Measurements from ENCODE around the gene THOC7.
A peak's percentile ranks its signal among the peaks of the same experiment; 100 is the strongest.

Gene THOC7

DNA sequence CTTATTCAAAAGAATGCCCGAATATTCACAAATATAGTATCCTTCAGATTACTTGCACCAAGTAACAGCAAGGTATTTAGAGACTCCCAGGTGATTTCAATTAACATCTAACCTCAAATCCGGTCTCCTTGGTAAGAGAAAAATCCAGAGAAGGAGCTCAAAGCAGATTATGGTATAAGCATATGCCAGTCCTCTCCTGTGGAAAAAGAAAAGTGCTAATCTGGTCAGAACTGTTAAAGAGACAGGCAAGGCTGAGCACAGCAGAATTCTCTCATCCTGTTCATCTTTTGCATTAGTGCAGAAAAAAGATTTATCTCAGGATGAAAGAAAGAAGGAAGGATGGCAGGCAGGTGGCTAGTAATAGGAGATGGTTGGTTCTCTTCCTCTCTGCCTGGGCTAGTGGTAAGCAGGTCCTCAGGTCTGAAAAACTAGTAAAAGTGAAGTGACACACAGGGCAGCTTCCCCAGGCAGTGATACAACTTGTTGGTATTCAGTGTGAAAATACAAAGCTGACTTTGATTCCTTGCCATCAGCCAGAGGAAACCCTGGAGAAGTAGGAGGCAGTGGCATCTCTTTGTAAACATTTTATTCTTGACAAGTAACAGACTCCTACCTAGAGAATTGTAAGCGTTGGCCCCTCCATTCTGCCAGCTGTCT is 14.3 kb upstream of the THOC7 start:
- DNase-seq = no peak

- DNase-seq = no peak
These were observed 12.7 kb upstream of the THOC7 start for GRCh38 chr3:63876260-63876659.

- DNase-seq = no peak
These were observed 11.9 kb upstream of the THOC7 start for GRCh38 chr3:63875510-63875909.

DNA sequence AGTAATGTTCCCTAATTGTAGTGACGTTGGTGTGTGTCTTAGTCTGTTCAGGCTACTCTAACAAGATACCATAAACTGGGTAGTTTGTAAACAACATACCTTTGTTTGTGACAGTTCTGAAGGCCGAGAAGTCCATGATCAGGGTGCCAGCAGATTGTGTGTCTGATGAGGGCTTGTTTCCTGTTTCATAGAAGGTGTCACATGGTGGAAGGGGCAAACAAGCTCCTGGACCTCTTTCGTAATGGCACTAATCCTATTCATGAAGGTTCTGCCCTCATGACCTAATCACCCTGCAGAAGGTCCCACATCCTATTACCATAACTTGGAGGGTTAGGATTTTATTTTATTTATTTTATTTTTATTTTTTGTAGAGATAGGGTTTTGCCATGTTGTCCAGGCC is 11.2 kb upstream of the THOC7 start:
- no peak for DNase-seq

DNA sequence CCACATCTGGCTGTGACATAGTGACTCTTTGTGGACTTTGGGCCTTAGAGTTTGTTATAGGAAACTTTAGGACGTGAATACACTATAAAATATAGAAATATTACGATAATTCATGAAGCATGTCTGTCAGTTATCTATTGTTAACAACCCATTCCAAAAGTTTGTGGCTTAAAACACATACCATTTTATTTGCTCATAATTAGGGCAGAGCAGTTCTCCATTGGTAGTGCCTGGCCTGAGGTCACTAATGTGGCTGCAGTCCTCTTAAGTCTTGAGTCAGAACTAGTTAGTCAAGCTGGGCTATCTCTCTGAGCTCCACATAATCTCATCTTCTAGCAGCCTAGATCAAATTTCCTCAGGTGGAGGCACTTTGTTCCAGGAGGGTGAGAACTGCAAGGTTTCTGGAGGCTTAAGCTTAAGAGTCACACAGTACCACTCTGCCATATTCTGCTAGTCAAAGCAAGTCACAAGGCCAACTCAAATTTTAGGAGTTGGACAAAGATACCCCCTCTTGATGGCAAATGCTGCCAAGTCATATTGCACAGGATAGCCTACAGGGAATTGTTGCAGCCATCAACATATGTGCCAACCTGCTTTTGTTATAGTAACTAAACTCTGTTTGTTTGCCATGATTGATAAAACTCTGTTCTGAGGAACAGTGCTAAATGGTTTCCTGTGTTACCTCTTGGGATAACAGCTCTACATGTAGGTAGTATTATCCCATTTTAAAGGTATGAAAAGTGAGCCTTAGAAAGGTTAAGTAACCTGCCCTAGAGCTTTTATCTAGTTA is 8.7 kb upstream of the THOC7 start:
- DNase-seq = no peak

DNA sequence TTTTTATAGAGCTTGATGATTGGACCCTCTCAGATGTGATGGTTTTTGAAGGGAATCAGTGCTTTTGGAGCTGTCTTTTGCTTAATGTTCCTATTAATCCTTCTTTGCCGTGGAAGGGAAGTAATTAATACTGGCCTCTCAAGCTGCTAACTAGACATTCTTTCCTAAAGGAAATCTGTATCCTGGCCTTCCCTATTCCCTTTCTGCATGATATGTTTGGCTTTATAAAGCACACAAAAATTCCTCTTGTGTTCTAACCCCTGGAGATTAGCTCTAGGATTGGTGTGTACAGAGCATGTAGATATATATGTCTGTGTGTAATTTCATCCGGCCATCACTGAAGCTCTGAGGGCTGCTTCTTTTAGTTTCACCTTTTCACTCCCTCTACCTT is 7.0 kb upstream of the THOC7 start:
- DNase-seq = no peak

- DNase-seq = no peak
These were observed 6.5 kb upstream of the THOC7 start for GRCh38 chr3:63869940-63870614.

GRCh38 chr3:63867225-63867624 is 3.6 kb upstream of the THOC7 start:
- no peak for DNase-seq

- DNase-seq = no peak
These were observed 1.3 kb upstream of the THOC7 start for GRCh38 chr3:63864965-63865327.

DNA sequence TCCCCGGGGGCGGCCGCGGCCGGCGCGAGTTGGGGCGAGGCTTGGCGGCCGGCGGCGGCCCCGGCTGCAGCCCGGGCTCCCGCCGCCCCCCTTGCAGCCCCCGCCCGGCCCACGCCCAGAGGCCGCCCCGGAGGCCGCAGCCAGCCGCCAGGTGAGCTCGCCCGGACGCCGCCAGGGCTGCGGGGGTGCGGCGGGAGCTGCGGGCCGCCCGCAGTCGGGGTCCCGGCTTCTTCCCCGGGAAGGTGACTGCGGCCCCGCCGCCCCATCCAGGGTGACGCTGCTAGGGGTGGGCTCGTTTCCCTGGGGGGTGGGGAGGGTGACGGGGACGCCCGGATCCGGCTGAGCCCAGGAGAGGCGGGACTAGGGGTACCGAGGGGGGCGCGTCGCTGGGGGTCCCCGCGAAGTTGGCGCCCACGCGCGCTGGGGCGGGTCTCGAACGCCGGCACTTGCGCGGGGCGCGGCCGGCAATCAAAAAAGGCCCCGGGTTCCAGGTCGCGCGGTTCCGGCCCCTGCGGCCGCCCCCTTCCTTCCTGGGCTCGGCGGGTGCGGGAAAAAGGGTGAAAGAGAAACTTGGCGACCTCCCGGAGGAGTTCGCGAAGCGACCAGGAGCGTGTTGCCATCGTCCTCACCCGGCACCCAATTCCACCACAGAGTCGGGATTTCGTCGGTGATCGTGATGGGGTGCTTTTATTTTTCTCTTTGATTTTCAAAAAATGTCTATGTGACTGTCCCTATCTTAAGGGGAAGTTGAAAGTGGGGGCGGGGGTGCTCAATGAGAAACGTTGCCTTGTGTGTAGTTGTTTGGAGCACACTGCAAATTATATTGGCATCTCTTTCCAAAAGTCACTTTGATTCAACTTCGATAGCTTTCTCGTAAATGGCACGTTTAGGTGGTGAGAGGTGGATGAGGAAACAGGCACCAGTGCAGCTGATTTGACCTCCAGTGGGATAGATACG is 681 bp upstream of the THOC7 start:
- peak in 1 of 2 donors; percentile 30 for DNase-seq

GRCh38 chr3:63862804-63863149 is 828 bp downstream of the THOC7 start:
- no peak for DNase-seq

- no peak for DNase-seq
These were observed 2.3 kb downstream of the THOC7 start for GRCh38 chr3:63861306-63861705.

DNA sequence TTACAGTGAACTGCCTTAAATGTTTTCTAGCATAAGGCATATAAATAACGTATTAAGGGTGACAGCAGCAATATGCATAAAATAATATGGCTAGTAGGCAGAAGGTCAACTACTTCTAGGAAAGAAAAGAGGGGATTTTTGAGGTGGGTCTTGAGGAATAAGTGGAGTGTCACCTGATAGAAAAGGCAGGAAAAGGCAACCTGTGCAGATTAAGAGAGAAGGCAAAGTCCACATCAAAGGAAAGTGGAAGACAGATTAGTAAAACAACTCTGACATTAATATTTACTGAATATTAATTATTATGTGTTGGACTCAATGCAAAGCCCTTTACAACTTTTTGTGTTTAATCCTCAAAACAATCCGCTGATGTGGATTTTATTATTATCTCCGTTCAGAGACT is 2.8 kb downstream of the THOC7 start:
- no peak for DNase-seq

- no peak for DNase-seq
These were observed 6.3 kb downstream of the THOC7 start for GRCh38 chr3:63857311-63857710.

DNA sequence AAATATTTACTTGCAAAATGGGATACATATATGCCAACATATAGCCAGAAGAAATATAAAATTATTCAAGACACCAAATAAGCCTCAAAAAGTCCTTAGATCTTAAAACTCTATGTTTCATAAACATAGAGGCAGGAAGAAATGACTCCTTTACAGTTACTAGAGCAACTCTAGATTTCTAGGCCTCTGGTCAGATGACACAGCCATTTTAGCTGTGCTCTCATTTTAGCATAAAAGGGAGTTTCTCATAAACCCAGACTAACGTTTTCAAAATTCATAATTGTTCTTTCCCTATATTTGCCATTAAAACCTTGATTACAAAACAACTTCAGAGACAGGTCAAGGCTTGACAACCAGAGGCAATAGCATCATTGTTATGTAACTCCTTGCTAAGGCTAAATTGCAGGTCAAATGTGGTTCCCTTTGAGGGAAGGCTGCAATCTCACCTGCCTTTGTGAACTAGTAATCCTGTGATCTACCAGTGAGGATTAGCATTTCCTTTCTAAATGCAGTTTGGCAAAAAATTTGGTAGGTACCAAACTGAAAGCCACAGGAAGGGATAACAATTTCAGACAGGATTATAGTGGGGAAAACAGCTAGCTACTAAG is 8.2 kb downstream of the THOC7 start:
- DNase-seq = no peak

DNA sequence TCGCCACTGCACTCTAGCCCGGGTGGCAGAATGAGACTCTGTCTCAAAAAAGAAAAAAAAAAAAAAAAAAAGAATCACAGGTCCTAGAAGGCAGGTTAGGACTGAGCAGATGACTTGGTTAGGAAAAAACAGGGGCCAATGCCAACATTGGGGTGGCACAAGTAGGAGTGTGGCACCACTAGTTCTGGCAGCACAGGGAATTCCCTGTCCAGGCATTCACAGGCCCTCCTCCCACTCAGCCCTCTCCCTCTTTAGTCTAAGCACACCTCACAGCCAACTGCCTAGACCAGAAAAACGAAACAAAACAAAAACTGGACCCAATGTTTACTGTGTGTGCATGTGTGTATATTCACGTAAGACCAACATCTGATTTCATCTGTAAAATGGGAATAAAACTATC is 10.5 kb downstream of the THOC7 start:
- DNase-seq = no peak

DNA sequence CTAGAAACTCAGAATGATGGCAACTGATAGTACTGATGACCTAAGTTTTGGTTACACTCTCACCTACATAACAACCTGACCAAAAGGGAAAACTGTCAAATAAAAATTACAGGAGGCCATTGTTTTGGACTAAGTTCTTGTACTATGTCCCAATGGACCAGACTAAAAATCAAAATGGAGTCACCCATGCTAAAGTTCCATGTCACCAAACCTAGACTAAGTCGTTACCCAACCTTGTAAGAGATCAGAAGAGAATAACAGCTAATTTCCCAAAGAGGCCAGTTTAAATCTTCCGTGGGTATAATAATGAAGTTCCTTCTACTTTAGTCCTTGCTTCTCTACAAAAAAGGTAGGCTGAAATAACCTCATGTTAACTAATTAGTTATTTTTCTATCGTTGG is 12.3 kb downstream of the THOC7 start:
- DNase-seq = no peak

DNA sequence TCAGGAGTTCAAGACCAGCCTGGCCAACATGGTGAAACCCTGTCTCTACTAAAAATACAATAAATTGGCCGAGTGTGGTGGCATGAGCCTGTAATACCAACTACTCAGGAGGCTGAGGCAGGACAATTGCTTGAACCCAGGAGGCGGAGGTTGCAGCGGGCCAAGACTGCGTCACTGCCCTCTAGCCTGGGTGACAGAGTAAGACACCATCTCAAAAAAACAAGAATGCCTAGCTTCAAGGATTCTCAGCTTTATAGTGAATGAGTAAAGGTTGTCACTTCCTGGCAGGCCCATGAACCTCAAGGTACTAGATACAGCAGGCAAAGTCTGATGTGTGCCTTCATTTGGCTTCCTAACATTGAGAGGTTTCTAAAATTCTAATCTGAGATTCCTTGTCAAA is 14.4 kb downstream of the THOC7 start:
- DNase-seq = no peak

GRCh38 chr3:63847718-63848450 is 15.7 kb downstream of the THOC7 start:
- no peak for DNase-seq

DNA sequence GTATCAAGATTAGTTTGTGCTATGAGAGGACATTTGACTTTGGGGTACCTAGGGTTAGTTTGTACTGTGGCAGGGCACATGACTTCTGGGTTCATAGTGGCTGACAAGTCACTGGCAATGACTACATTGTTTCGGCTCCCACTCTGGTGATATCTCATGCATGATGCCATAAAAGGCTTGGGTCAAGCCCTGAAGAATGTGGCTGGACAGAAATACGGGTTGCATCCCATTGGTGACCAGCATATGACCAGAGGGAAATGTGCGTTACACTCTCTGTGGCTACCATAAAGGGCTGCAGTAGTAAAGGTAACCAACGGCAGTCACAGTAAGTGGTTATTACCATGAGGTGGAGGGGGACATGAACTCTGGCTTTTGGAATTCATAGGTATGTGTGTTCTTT is 18.4 kb downstream of the THOC7 start:
- no peak for DNase-seq

- no peak for DNase-seq
These were observed 21.5 kb downstream of the THOC7 start for GRCh38 chr3:63842127-63842526.

DNA sequence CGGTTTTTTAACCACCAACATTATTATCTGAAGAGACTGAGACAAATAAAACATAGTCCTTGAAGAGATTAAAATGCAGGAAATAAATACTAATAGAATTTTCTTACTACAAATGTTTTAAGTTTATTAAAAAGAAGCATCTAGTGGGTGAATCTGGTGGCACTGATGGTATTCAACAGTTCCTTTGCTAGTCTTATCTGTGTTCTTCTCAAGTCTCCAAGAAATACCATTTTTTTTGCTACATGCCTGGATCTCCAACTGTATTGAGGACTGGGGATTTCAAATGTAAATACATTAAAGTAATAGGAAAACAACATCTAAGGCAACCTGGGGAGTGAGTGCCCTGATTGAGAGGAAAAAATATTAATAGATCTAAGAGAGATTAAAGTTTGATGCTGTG is 21.9 kb downstream of the THOC7 start:
- no peak for DNase-seq
